AG10803 (cell line): ENCODE measurements around the gene SBSN.

ENCODE experiments used
- DNase-seq: peaks from one replicate; pipeline ENCODE4 v3.0.0; 2010; ENCODE audit warnings: low read depth
- H3K4me3 ChIP-seq: 2 replicates; pipeline ENCODE4 v1.5.1; 2011; ENCODE audit warnings: mild to moderate bottlenecking, low read length, control low read depth
- CTCF ChIP-seq: conservative IDR thresholded peaks from 2 replicates; pipeline ENCODE4 v1.5.1; 2011; ENCODE audit warnings: mild to moderate bottlenecking, low read length, control low read depth, inconsistent platforms

Gene SBSN

GRCh38 chr19:35562776-35563175 is 34.7 kb upstream of the SBSN start:
- no peak overlapping the region for H3K4me3 ChIP-seq
- no peak for TF ChIP-seq CTCF
- no peak for DNase-seq

GRCh38 chr19:35562336-35562735 is 34.2 kb upstream of the SBSN start:
- no peak for DNase-seq
- no peak for TF ChIP-seq CTCF
- H3K4me3 ChIP-seq: no peak overlapping the region

GRCh38 chr19:35561436-35561835 is 33.3 kb upstream of the SBSN start:
- no peak for TF ChIP-seq CTCF
- DNase-seq: no peak
- H3K4me3 ChIP-seq: no peak overlapping the region

- H3K4me3 ChIP-seq: no peak overlapping the region
- TF ChIP-seq CTCF: no peak
- no peak for DNase-seq
Measured at GRCh38 chr19:35560677-35561076, 32.6 kb upstream of the SBSN start.

- no peak for TF ChIP-seq CTCF
- no peak for DNase-seq
Measured at GRCh38 chr19:35560271-35560670, 32.2 kb upstream of the SBSN start.

GRCh38 chr19:35559781-35560180 is 31.7 kb upstream of the SBSN start:
- no peak for TF ChIP-seq CTCF
- DNase-seq: no peak
- H3K4me3 ChIP-seq: no peak overlapping the region

More at GRCh38 chr19:35560271-35560670, 32.2 kb upstream of the SBSN start:
- no peak overlapping the region for H3K4me3 ChIP-seq

- no peak overlapping the region for H3K4me3 ChIP-seq
- TF ChIP-seq CTCF: no peak
- no peak for DNase-seq
Measured at GRCh38 chr19:35559281-35559659, 31.2 kb upstream of the SBSN start.
